Cerebellar nuclear complex (tissue), 1 donor: ENCODE results near the gene SERTAD1.
A peak's percentile ranks its signal among the peaks of the same experiment; 100 is the strongest.
"Not testable (repeated sequence)": the region's sequence is repeated elsewhere in the genome, so short reads cannot be mapped to it uniquely, and the experiment has no call there.

Experiments
- DNase-seq, 2 experiments: peaks; one replicate each; lab custom pipeline; 2025; lab: John Stamatoyannopoulos, UW

Gene SERTAD1

GRCh38 chr19:40421993-40422747 lies 3.6 kb downstream of the SERTAD1 start:
- DNase-seq: no peak

- peak; percentile 45 to 68 for DNase-seq
These were observed 4.7 kb downstream of the SERTAD1 start for GRCh38 chr19:40420766-40421765.

- DNase-seq: no peak
These were observed 5.4 kb downstream of the SERTAD1 start for GRCh38 chr19:40420451-40420765.

GRCh38 chr19:40419780-40420179 lies 6.0 kb downstream of the SERTAD1 start:
- no peak for DNase-seq

- no peak for DNase-seq
These were observed 6.7 kb downstream of the SERTAD1 start for GRCh38 chr19:40419066-40419612.

DNA sequence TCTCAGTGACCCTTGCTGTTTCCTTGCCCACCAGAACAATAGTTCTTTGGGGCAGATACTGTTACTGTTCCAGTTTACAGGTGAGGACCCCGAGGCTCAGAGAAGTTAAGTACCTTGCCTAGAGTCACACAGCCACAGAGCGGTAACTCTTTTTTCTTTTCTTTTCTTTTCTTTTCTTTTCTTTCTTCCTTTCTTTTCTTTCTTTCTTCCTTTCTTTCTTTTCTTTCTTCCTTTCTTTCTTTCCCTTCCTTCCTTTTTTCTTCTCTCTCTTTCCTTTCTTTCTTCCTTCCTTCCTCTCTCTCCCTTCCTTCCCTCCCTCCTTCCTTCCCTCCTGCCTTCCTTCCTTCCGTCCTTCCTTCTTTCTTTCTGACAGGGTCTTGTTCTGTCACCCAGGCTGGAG lies 7.8 kb downstream of the SERTAD1 start:
- no peak for DNase-seq

DNA sequence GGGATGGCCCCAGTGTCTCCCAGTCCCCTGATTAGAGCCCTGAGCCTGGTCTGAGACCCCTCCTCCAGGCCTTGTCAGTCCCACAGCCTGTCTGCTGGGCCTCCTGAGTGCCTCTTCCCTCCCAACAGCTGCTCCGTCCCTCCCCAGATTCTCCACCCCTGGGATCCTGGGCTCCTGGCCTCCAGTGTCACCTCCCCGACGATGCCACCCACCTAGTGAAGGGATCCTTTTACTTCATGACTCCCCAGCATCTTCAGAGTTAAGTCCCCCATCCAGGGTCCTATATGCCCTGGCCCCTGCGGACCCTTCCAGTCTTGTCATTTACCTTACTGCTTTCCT lies 8.2 kb downstream of the SERTAD1 start:
- DNase-seq: no peak

GRCh38 chr19:40416918-40417642 lies 8.7 kb downstream of the SERTAD1 start:
- DNase-seq: no peak

DNA sequence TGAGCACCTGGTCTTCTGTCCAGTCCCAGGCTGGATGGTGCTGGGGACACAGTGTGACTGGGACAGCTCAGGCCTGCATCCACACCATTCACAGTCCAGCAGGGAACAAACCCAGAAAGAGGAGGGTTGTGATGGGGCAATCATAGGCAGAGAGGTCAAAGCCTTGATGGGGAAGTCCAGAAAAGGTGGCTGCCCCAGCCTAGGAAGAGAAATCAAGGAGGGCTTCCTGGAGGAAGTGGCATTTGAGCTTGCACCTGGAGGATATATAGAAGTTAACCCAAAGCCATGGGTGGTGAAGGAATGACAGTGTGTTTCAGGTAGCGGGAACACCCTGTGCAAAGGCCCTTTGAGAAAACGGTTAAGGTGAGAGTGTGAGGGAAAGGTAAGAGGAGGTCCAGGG lies 10.0 kb downstream of the SERTAD1 start:
- no peak for DNase-seq

GRCh38 chr19:40414542-40415535 lies 11.0 kb downstream of the SERTAD1 start:
- DNase-seq: no peak

GRCh38 chr19:40413291-40413845 lies 12.4 kb downstream of the SERTAD1 start, which contains the start of gene PRX:
TSS of gene PRX (minus strand) at chr19:40413378. CDS start at chr19:40407932, 5,446 bp downstream.
- no peak for DNase-seq

GRCh38 chr19:40412866-40413265 lies 12.9 kb downstream of the SERTAD1 start:
- DNase-seq: no peak

DNA sequence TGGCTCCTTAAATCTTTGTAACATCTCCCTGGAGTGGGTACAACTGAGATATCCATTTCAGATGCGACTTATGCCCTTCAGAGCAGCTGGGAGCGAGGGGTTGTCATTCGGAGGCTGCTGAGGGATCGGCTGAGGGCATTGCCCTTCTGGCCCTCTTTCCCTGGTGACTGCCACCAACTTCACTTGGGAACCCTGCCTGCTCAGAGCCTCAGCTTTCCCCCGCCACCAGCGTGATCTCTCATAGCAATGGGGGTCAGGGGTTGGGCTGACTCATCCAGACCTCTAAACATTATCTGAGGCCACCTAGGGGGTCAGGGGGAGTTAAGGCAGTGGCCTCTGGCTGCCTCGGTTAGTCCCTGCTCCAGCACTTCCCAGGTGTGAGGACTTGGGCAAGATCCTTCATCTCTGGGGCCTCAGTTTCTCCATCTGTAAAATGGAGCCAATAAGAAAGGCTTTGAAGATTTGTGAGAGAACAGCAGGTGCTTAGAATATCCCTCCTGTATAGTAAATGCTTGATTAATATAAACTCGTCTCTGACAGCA lies 13.8 kb downstream of the SERTAD1 start:
- DNase-seq: no peak

DNA sequence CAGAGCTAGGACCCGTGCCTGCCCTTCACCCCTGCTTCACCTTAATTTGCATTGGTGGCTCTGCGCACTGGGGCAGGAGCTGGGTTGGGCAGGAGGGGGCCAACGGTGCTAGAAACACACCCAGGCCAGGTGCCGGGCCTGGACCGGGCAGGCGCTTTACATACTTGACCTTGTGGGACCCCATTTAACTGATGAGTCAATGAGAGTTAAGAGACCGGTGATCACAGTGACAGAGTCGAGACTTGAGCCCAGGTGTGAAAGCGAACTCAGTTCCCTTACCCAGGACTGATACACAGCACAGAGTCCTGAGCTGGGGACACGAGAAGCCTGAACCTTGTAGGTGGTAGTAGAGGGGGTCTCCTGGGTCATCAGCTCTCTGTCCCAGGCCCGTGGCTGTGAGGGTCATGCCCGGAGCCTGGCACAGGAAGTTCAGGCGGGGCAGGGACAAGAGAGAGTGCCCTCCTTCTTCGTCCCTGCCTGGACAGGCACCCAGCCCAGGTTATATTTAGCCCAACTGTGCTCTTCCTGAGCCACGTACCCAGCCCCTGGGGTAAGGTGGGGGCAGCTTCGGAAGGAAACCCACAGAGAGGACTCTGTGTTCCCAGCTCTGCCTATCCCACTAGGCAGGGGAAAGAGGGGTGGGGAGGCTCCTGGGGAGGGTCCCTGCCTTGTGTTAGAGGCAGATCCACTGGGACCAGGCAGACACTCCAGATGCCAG lies 14.5 kb downstream of the SERTAD1 start:
- no peak for DNase-seq

DNA sequence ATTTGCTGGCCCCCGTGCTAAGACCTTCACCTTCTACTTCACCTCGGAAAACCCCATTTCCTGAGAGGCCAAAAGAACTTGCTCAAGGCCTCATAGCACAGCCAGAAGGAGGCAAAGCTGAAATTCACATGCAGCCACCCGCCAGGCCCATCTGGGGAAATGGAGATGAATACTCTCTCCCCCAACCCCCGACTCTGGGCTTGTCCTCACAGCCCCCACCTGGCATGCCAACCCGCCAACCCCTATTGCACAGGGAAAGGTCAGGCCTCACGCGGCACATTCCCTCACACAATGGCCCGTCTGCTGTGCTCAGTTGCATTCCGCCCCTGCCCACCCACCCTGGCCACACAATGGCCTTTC lies 15.8 kb downstream of the SERTAD1 start:
- no peak for DNase-seq

DNA sequence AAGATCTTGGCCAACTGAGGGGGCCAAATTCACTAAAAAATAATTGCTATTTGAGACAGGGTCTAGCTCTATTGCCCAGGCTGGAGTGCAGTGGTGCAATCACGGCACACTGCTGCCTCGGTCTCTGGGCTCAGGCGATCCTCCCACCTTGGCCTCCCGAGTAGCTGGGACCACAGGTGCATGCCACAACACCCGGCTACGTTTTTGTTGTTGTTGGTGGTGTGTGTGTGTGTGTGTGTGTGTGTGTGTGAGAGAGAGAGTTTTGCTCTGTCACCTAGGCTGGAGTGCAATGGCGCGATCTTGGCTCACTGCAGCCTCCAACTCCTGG lies 17.2 kb downstream of the SERTAD1 start:
- not testable (repeated sequence) for DNase-seq

GRCh38 chr19:40407714-40408597 lies 17.8 kb downstream of the SERTAD1 start:
- no peak for DNase-seq

DNA sequence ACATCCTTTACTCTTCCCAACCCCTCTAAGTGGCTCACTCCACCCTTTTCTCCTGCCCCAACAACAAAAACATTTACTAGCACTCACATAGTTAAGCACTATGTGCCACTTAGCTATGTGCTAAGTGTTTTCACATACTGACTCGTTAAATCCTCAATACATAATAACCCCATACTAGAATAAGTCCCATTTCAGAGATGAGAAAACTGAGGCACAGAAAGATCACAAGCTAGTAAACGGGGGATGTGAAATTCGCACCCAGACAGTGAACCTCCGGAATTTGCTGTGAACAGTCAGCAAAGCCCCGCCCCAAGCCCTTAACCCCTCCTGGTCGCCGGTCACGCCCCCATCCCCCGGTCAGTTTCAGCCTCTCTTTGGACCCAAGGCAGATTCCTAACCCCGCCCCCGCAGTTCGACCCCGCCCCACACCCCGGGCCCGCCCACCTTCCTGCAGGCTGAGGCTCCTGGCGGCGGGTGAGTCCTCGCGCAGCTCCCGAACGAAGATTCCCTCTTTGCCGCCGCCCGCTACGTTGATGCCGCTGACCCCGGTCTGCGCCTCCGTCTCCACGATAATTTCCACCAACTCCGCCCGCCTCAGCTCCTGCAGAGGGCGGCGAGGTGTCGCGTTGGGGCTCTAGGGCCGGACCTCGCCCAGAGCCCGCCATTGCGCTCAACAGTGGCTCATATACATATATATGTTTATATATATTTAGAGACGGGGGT lies 22.4 kb downstream of the SERTAD1 start:
- no peak for DNase-seq
